C4-2B (cell line): Measurements from ENCODE around the gene POU6F2.

Experiments
- H3K27ac ChIP-seq: fragments of 450-650 bp; 2 replicates; pipeline ENCODE4 v1.5.1; 2017
- CTCF ChIP-seq: fragments of 450-650 bp; conservative IDR thresholded peaks from 2 replicates; pipeline ENCODE4 v1.5.1; 2017; ENCODE audit warnings: mild to moderate bottlenecking
- ZFX ChIP-seq: fragments of 450-650 bp; IDR thresholded peaks from 2 replicates; pipeline ENCODE4 v1.6.1; 2017

The POU6F2 gene

GRCh38 chr7:38953227-38953626 lies 24.5 kb upstream of the POU6F2 start:
- TF ChIP-seq ZFX: no peak
- no peak for TF ChIP-seq CTCF

GRCh38 chr7:38953971-38954370 lies 23.7 kb upstream of the POU6F2 start:
- no peak overlapping the region for H3K27ac ChIP-seq
- TF ChIP-seq ZFX (no peak), CTCF (no peak)

More at GRCh38 chr7:38953227-38953626, 24.5 kb upstream of the POU6F2 start:
- no peak overlapping the region for H3K27ac ChIP-seq

GRCh38 chr7:38955892-38956291 lies 21.8 kb upstream of the POU6F2 start:
- no peak overlapping the region for H3K27ac ChIP-seq
- TF ChIP-seq CTCF: no peak
- no peak for TF ChIP-seq ZFX

- no peak overlapping the region for H3K27ac ChIP-seq
- no peak for TF ChIP-seq ZFX
- no peak for TF ChIP-seq CTCF
These were observed 15.7 kb upstream of the POU6F2 start for GRCh38 chr7:38962028-38962427.

- H3K27ac ChIP-seq: no peak overlapping the region
- no peak for TF ChIP-seq CTCF
- TF ChIP-seq ZFX: no peak
These were observed 12.8 kb upstream of the POU6F2 start for GRCh38 chr7:38964921-38965320.

- no peak overlapping the region for H3K27ac ChIP-seq
- TF ChIP-seq ZFX (no peak), CTCF (no peak)
These were observed 3.9 kb upstream of the POU6F2 start for GRCh38 chr7:38973760-38974159.

GRCh38 chr7:38975944-38976392 lies 1.7 kb upstream of the POU6F2 start:
- no peak for TF ChIP-seq ZFX
- no peak for TF ChIP-seq CTCF
- no peak overlapping the region for H3K27ac ChIP-seq
